Measurements from ENCODE around the gene HLA-DQA1. TPM values are rescaled to one million over a fixed set of nuclear protein-coding genes. Genes with fewer than 3 reads are reported as not detected.

Gene HLA-DQA1
- total and polyA plus RNA-seq, 10 of the 15 experiments (the other 5 are each of a cell fraction or from before 2014, with no cell fraction given), result 289 to 1,769 (median 460) TPM

DNA sequence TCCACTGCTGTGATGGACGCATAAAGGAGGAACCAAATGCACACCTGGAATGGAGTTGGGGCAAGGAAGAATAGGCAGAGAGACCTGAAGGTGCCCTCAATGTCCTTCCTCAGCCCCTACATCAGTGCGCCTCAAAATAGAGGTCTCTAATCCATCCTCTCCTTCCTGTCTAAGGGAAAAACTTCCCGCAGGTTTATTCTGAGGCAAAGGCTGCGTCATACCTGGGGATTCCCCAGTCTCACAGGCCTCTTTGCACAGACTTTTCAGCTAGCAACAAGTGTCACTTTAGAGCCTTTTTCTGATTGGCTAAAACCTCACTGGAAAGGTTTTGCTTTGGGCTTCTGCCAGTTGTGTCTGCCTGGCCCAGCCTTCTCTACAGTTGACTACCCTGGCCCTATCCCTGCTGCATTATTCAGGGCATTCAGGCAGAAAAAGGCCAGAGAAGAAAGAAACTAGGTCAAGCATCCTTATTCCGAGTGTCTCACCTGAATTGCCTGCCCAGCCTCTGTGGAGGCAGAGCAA, 31.1 kb downstream of the HLA-DQA1 start (continued):
- TF ChIP-seq ATF2 (IDR thresholded peaks at IDR 0.05; ENCODE audit: low read length) (no peak), JUND (IDR thresholded peaks at IDR 0.05; ENCODE audit: low read depth, low read length) (no peak), TCF7 (IDR thresholded peaks at IDR 0.05; ENCODE audit: borderline replicate concordance) (no peak), IRF3 (IDR thresholded peaks at IDR 0.05) (peak; percentile 5; the same call in 1 of the 2 replicates), PML (IDR thresholded peaks at IDR 0.05; ENCODE audit: low read length) (peak; percentile 84), FOXK2 (IDR thresholded peaks at IDR 0.05) (no peak), RAD51 (IDR thresholded peaks at IDR 0.05) (no peak), KAT2A (conservative IDR thresholded peaks at IDR 0.05; ENCODE audit: control insufficient read depth, low read depth, low read length) (no peak), TCF12 (IDR thresholded peaks at IDR 0.05; ENCODE audit: low read depth, low read length) (no peak), EED (IDR thresholded peaks at IDR 0.05; ENCODE audit: low read depth) (peak; percentile 95), ATF3 (IDR thresholded peaks at IDR 0.05; ENCODE audit: borderline replicate concordance, extremely low read depth, low read depth, low read length) (no peak), YY1 (IDR thresholded peaks at IDR 0.05; ENCODE audit: low read depth, low read length) (0 out of 2 replicates have a peak, but pooled peaks have one; percentile 35), MXI1 (IDR thresholded peaks at IDR 0.05; ENCODE audit: low read depth, low read length) (no peak), TARDBP (IDR thresholded peaks at IDR 0.05; ENCODE audit: borderline replicate concordance) (no peak), SIN3A (IDR thresholded peaks at IDR 0.05; ENCODE audit: low read depth, low read length) (no peak), SUZ12 (IDR thresholded peaks at IDR 0.05; ENCODE audit: unreplicated experiment) (no peak), IKZF1 (conservative IDR thresholded peaks at IDR 0.05) (peak; percentile 97), YBX1 (IDR thresholded peaks at IDR 0.05) (no peak), POU2F2 (IDR thresholded peaks at IDR 0.05; ENCODE audit: borderline replicate concordance, low read depth, low read length) (peak; percentile 45; the same call in 2 of the 3 replicates), SUPT20H (IDR thresholded peaks at IDR 0.05; ENCODE audit: borderline replicate concordance, control insufficient read depth, low read depth, low read length) (no peak), IKZF2 (IDR thresholded peaks at IDR 0.05) (peak; percentile 96 to 97), JUNB (IDR thresholded peaks at IDR 0.05) (no peak)
- TF ChIP-seq, protein P1, sequence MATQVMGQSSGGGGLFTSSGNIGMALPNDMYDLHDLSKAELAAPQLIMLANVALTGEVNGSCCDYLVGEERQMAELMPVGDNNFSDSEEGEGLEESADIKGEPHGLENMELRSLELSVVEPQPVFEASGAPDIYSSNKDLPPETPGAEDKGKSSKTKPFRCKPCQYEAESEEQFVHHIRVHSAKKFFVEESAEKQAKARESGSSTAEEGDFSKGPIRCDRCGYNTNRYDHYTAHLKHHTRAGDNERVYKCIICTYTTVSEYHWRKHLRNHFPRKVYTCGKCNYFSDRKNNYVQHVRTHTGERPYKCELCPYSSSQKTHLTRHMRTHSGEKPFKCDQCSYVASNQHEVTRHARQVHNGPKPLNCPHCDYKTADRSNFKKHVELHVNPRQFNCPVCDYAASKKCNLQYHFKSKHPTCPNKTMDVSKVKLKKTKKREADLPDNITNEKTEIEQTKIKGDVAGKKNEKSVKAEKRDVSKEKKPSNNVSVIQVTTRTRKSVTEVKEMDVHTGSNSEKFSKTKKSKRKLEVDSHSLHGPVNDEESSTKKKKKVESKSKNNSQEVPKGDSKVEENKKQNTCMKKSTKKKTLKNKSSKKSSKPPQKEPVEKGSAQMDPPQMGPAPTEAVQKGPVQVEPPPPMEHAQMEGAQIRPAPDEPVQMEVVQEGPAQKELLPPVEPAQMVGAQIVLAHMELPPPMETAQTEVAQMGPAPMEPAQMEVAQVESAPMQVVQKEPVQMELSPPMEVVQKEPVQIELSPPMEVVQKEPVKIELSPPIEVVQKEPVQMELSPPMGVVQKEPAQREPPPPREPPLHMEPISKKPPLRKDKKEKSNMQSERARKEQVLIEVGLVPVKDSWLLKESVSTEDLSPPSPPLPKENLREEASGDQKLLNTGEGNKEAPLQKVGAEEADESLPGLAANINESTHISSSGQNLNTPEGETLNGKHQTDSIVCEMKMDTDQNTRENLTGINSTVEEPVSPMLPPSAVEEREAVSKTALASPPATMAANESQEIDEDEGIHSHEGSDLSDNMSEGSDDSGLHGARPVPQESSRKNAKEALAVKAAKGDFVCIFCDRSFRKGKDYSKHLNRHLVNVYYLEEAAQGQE (IDR thresholded peaks at IDR 0.05; ENCODE audit: low read depth, low read length), result no peak
- TF ChIP-seq, protein P2, sequence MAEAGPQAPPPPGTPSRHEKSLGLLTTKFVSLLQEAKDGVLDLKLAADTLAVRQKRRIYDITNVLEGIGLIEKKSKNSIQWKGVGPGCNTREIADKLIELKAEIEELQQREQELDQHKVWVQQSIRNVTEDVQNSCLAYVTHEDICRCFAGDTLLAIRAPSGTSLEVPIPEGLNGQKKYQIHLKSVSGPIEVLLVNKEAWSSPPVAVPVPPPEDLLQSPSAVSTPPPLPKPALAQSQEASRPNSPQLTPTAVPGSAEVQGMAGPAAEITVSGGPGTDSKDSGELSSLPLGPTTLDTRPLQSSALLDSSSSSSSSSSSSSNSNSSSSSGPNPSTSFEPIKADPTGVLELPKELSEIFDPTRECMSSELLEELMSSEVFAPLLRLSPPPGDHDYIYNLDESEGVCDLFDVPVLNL (IDR thresholded peaks at IDR 0.05; ENCODE audit: low read depth, low read length), result no peak
